Glomerular endothelial cell (primary cell): ENCODE results near the gene ZDHHC9. TPM values are rescaled to one million over a fixed set of nuclear protein-coding genes. Genes with fewer than 3 reads are reported as not detected.
"Not testable (repeated sequence)": the region's sequence is repeated elsewhere in the genome, so short reads cannot be mapped to it uniquely, and the experiment has no call there.

Experiments used
- DNase-seq: peaks from one replicate; pipeline ENCODE4 v3.0.0-alpha.2; 2011; ENCODE audit warnings: low read depth, low spot score; ENCODE audit errors: extremely low read depth
- total RNA-seq: library from RNA; depleted of rRNA; stranded (reverse); fragments of >200 nt; gene quantifications from 2 replicates; pipeline ENCODE4 v1.2.3, GENCODE V29; 2015

Gene ZDHHC9
- 42.5 TPM in 2 replicates for total RNA-seq

DNA sequence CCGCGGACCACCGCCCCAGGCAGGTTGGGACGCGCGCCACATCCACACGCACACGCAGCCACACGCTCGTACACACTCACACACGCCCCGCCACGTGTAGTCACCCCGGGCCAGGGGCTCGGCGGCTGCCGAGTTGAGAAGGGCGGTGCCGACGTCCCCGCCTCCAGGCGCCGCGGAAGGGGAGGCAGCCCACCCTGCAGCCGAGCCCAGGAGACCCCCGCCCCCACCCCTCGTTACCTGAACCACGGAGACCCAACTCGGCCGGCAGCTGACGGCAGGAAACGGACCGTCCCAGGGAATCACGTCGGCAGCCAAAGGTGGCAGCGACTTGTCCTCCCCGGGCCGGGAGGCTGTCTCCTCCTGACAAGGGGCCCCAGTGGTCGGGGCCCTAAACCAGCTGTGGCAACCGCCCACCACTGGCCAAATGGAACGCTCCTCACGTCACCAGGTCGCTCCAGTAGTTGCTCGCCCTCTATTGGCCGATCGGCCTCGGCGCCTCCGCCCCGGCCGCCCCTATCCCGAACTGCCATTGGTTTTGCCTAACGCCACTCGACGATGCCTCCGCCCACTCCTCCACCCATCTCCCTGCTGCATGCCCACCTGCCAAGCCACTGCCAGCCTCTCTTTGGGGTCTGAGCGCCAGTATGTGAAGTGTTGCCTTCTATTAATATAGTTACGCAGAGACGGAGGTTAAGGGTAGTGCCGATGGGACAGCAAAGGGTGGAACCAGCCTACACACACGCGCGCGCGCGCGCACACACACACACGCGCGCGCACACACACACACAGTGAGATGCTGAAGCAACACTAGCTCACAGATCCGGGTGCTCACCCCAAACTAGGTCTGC lies at the start of gene ZDHHC9:
Gene ZDHHC9 (minus strand): TSS at position 428 of the 848 bp plus-strand sequence. CDS start 1,941 bp downstream, outside the sequence.
- DNase-seq: no peak

DNA sequence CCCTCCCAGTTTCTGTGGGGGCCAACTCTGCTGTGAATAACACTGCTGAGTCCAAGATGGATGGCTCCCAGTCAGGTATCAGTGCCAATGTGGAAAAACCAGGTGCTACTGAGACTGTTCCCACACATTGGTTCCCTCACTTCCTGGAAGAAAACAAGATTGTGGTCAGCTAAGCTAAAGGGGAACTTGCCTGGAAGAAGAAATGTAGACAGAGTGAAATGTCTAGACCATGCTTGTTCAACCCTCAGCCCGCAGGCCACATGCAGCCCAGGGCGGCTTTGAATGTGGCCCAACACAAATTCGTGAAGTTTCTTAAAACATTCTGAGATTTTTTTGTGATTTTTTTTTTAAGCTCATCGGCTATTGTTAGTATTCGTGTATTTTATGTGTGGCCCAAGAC lies 33.7 kb upstream of the ZDHHC9 start:
- DNase-seq: no peak

GRCh38 chrX:129876771-129877305 lies 33.2 kb upstream of the ZDHHC9 start:
- DNase-seq: peak; percentile 36

- DNase-seq: no peak
Measured at GRCh38 chrX:129875669-129876068, 32.0 kb upstream of the ZDHHC9 start.

GRCh38 chrX:129872524-129872923 lies 28.8 kb upstream of the ZDHHC9 start:
- DNase-seq: no peak

- DNase-seq: not testable (repeated sequence)
Measured at GRCh38 chrX:129866321-129866720, 22.6 kb upstream of the ZDHHC9 start.

DNA sequence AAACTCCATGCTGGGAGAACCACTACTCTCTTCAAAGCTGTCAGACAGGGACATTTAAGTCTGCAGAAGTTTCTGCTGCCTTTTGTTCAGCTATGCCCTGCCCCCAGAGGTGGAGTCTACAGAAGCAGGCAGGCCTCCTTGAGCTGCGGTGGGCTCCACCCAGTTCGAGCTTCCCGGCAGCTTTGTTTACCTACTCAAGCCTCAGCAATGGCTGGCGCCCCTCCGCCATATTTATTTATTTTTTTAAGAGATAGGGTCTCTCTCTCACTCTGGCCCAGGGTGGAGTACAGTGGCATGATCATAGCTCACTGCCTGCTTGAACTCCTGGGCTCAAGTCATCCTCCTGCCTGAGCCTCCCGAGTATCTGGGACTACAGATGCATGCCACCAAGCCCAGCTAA lies 15.4 kb upstream of the ZDHHC9 start:
- DNase-seq: not testable (repeated sequence)

GRCh38 chrX:129851825-129852224 lies 8.1 kb upstream of the ZDHHC9 start:
- not testable (repeated sequence) for DNase-seq

- DNase-seq: no peak
Measured at GRCh38 chrX:129846716-129847115, 3.0 kb upstream of the ZDHHC9 start.

- DNase-seq: no peak
Measured at GRCh38 chrX:129845616-129846190, 2.0 kb upstream of the ZDHHC9 start.

DNA sequence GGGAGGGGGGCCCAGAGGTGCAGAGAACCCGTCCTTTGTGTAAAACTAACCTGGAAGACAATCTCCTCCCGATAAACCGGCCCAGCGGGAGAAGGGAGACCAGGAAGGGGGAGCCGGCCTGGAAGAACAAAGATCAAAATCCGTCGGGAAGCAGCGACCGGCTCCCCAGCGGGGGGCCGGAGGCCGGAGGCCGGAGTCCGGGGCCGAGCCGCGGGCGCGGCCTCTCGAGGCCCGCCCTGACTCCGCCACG lies 552 bp downstream of the ZDHHC9 start:
- DNase-seq: no peak

GRCh38 chrX:129842510-129843208 lies 1.0 kb downstream of the ZDHHC9 start:
- DNase-seq: no peak

GRCh38 chrX:129840344-129840743 lies 3.3 kb downstream of the ZDHHC9 start:
- DNase-seq: no peak

DNA sequence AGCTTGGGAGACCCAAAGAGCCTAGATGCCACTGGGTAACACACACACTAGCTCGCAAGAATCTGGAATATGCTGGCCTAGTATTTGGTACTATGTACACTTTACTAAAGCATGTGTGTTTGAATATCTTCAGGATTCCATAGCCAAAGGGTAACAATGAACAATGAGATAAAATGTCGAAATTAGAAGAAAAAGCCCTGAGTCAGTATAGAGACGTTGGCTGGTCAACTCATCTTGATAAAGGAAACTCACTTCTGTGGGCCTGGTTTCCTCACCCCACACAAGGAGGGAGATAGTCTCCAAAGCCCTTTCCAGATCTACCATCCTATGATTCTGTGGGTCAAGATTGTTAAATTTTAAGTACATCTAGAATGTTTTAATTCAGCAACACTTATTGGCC lies 6.9 kb downstream of the ZDHHC9 start:
- DNase-seq: no peak

- DNase-seq: no peak
Measured at GRCh38 chrX:129833153-129833990, 10.3 kb downstream of the ZDHHC9 start.

DNA sequence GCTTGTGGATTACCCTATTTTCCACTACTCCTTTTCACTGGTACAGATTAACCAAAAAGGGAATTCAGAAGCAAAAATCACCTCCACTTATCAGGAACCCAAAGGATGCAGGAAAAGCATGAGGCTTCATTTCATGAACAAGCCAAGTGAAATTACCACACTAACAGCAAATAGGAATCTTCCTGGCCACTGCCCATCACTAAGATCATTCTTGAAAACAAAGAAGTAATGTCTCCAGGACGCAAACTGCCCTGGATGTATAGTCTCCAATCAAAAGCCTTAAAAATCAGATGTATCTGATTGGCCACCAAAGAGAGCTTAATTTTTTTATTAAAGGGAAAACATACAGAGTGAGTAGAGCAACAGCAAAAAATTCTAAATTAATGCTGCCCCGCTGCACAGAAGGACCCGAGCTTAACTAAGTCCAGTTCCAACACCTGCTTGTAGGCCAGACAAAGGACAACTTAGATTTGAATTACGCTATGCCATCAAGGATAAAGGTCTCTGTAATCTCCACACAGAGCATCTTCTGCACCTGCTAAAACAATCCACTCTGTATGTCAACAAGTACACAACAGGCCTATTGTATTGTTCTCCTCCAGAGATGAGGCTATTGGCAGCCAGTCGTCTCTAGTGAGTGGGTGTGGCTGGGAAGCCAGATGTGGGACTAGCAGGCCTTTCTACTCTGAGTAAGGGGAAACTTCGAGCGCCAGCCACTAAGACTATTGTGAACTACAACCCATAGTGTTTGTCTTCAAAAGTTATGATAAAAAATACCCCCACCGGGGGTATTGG lies 12.4 kb downstream of the ZDHHC9 start:
- no peak for DNase-seq

DNA sequence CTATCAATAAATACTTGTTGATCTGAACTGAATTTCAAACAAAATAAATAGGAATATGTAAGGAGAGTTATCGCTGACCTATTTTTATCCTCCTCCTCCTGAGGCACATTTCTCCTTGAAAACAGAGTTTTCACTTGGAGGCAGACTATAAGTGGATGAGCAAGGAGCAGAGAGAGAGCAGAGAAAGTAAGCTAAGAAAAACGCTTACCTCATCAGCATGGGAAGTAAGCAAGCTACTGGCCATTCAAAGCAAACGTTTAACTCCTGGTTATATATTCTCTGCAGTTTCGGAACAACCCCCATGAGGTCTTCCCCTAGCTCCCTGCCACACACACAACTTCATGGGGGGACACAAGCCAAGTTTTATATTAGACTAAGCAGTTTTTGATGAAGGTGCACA lies 13.2 kb downstream of the ZDHHC9 start:
- no peak for DNase-seq

GRCh38 chrX:129825746-129826505 lies 17.8 kb downstream of the ZDHHC9 start:
- DNase-seq: no peak

- DNase-seq: no peak
Measured at GRCh38 chrX:129824620-129825019, 19.1 kb downstream of the ZDHHC9 start.
